Stimulated activated CD4-positive, alpha-beta T cell treated with anti-CD3 and anti-CD28 coated beads, Interleukin-15, amount 100 ng/mL, for 1 hour (primary cell): ENCODE measurements around the gene CBLN2.

Experiments used
- DNase-seq, 2 donors: peaks; one replicate each; pipeline ENCODE4 v3.0.0-alpha.2; 2020; ENCODE audit warnings: low read depth in 1 of 2, low spot score in 1 of 2

CBLN2 gene

GRCh38 chr18:72544092-72544886 lies at the start of gene CBLN2:
TSS of gene CBLN2 (minus strand) at chr18:72544342. CDS start at chr18:72542160, 2,182 bp downstream.
- DNase-seq: no peak

- no peak for DNase-seq
These were observed 44.2 kb upstream of the CBLN2 start for GRCh38 chr18:72588360-72588759.

GRCh38 chr18:72584787-72585186 lies 40.6 kb upstream of the CBLN2 start:
- no peak for DNase-seq

- DNase-seq: no peak
These were observed 37.8 kb upstream of the CBLN2 start for GRCh38 chr18:72581976-72582375.

GRCh38 chr18:72572896-72573295 lies 28.8 kb upstream of the CBLN2 start:
- DNase-seq: no peak

GRCh38 chr18:72566290-72566689 lies 22.1 kb upstream of the CBLN2 start:
- DNase-seq: no peak

- DNase-seq: no peak
These were observed 11.8 kb upstream of the CBLN2 start for GRCh38 chr18:72555968-72556367.

- DNase-seq: no peak
These were observed 11.0 kb upstream of the CBLN2 start for GRCh38 chr18:72555101-72555500.

GRCh38 chr18:72543357-72544055 lies 636 bp downstream of the CBLN2 start:
- DNase-seq: no peak

- no peak for DNase-seq
These were observed 1.2 kb downstream of the CBLN2 start for GRCh38 chr18:72542984-72543356.

GRCh38 chr18:72542342-72542741 lies 1.8 kb downstream of the CBLN2 start:
- DNase-seq: no peak

GRCh38 chr18:72541871-72542332 lies 2.2 kb downstream of the CBLN2 start:
- no peak for DNase-seq

GRCh38 chr18:72539901-72540300 lies 4.2 kb downstream of the CBLN2 start:
- DNase-seq: no peak

- DNase-seq: no peak
These were observed 13.5 kb downstream of the CBLN2 start for GRCh38 chr18:72530622-72531021.

GRCh38 chr18:72504866-72505265 lies 39.3 kb downstream of the CBLN2 start:
- DNase-seq: no peak

GRCh38 chr18:72502671-72503431 lies 41.3 kb downstream of the CBLN2 start:
- no peak for DNase-seq

GRCh38 chr18:72492497-72492896 lies 51.6 kb downstream of the CBLN2 start:
- no peak for DNase-seq
